ENCODE data around the gene DOK6. TPM values are rescaled to one million over a fixed set of nuclear protein-coding genes. Genes with fewer than 3 reads are reported as not detected.
"Not testable (repeated sequence)": the region's sequence is repeated elsewhere in the genome, so short reads cannot be mapped to it uniquely, and the experiment has no call there.

The DOK6 gene
- total RNA-seq, 1 experiment from 2014 or later: 0.18 TPM

DNA sequence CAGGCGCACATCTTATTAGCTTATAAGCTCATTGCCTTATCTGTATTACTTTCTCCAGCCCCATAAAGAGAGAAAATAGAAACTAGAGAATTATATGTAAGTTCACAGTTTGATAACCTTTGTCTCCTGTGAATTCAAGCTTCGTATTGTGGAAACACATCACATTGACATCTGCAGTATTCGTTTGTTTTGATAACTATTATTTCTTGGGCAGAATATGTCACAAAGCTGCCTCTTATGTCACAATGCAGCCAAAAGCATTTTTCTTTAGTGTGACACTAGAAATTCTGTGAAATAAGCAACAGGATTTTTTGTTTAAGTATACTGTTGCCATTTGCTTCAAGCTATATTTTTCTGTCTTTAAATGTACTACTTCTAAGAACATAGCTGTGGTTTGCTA, 221.5 kb downstream of the DOK6 start:
- DNase-seq (ENCODE audit: low read depth): no peak

DNA sequence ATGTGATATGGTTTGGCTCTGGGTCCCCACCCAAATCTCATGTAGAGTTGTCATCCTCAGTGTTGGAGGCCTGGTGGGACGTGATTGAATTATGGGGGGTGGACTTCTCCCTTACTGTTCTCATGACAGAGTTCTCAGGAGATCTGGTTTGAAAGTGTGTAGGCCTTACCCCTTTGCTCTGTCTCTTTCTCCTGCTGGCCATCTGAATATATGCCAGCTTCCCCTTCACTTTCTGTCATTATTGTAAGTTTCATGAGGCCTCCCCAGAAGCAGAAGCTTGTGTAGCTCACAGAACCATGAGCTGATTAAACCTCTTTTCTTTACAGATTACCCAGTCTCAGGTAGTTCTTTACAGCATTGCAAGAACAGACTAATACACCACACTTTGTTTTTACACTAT, 222.3 kb downstream of the DOK6 start:
- DNase-seq (ENCODE audit: low read depth): no peak

DNA sequence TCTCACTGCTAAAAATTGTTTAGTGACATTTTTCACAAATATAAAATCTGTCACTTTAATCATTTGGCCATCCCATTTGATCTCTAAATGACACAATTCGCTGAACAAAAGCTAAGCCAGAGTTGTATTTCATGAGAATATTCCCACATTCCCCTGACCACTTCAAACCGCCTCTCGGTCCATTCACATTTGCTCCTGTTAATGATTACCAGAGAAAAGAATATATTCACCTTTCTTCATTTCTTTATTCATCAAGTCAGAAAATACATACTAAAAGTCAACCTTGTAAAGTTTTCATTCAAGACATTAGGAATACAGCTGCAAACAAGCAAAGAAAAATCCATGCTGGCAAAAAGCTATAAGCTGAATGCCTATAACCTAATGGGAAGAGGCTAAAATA, 225.5 kb downstream of the DOK6 start:
- DNase-seq (ENCODE audit: low read depth): no peak

DNA sequence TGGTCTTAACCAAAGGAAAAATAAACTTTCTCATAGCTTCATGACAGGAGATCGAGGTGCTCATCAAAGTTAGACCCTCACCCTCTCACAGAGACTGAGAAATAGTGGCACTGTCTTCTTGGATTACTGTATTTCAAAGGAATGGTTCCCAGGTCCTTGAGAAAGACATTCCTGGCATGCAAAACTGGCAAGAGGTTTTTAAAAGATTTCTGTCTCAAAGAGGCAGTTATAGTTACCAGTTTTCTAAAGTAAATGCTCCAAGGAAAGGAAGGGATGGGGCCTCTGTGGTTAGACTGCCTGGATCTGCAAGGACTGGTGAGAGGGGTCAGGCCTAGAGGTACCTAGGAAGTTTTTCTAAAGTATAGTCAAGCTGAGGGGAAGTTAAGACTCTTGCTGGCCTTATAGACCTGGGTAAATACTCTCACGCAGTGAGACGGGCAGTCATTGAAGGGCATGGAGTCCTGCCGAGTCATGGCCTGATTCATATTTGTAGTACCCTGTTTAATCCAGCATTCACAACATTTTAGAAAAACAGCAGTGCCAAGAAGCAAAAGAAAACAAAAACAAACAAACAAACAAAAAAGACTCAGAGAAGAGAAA, 226.1 kb downstream of the DOK6 start:
- DNase-seq (ENCODE audit: low read depth): no peak

DNA sequence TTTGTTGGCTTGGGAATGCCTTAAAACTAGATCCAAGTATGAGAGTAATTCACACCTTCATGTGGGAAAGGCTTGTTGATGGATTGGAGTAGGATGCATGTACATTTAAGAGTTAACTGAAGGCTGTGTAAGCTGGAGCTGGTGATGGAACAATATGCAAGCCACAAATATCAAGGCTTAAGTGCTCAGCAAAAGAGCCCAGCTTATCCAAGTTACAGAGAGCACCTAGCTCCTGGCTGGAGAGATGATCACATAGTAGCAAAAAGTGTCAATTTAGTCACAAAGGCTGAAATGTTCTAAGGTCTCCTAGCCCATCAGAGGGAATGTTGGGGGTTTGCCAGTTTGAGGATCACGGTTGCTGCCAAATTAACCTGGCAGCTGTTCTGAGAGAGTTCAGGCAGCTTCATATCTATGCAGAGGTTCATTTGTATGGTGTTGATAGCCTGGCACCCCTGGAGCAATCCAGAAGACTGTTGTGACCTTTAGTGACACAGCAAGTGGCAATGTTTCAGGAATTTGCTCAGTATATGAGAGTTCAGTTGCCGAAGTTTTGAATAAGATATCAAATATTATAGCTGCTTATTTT, 228.2 kb downstream of the DOK6 start:
- no peak for DNase-seq (ENCODE audit: low read depth)

DNA sequence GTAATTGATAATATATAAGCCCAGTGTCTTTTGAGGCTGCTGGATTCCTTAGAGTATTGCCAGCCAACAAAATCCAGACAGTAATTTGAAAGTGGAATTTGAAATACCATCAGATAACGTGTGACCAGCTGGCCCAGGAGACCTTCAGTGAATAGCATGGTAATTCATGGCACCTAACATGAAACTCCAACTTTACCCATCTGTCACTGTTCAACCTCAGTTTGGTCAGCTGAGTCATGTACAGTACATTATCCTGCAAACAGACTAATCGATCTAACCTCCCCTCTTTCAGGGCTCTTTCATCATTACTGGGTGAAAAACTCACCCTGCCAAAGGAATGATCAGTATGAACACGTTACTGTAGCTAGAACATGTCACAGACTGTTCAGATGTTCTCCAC, 230.6 kb downstream of the DOK6 start:
- DNase-seq (ENCODE audit: low read depth): no peak

DNA sequence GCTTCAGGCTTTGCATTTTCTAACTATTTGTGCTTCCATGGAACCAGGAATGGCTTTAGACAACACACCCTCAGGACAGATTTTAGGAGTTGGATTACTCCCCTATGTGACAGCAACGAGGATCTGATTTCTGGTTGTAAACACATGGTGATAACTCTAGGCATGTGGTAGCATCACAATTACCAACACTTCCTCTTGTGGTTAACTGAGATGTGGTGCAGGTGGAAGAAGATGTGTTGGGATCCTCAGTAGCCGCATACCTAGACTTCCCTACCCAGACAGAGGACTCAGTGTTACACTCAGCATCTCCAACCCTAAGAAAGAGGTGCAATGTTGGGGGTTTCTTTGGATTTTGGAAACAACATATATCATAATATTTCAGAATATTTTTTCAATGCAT, 234.8 kb downstream of the DOK6 start:
- DNase-seq (ENCODE audit: low read depth): no peak

DNA sequence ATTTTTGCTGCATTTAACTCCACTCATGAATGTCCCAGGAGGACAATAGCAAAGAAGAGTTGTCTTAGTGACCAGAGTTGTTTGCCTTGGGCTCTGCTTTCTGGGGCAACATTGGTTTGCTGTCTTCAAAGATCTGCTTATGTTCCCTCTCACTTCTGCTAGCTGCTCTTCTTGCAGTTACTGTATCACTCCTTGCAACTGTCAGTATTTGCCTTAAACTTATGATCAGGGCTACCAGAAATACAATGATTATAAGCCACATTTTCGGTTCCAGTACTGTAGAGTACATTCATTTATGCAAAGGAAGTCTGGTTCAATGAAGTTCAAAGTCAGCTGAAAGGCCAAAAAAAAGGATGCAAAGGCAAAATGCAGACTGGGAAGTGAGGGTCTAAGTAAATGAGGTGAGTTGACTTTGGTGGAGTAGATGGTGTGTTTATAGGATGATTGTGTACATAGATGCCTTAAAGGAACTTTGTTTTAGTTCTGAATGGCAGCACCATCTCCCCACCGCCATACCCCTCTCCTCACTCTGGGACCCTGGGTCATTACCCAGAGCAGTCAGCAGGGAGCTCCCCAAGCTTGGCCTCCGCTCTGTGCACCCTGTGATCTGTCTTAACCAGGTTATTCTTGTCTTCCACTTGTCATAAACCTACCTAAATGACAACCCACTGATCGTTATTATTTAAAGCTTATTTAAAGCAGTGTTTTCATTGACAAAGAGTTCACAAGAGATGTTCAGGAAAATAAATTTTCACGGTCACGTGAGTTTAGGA, 236.0 kb downstream of the DOK6 start:
- DNase-seq (ENCODE audit: low read depth): no peak

DNA sequence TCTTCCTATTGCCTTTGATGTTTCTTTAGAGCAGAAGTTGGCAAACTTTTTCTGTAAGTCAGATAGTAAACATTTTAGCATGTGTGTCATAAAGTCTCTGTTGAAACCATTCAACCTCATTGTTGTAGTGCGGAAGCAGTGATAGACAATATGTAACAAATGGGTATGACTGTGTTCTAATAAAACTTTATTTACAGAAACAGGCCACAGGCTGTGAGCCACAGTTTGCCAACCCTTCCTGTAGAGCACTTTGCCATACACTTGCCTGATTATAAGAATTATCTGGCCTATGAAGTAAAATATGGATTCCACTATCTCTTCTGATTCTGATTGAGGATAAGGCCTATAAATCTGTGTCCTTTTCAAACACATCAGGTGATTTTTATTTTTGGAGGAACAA, 237.4 kb downstream of the DOK6 start:
- DNase-seq (ENCODE audit: low read depth): no peak

DNA sequence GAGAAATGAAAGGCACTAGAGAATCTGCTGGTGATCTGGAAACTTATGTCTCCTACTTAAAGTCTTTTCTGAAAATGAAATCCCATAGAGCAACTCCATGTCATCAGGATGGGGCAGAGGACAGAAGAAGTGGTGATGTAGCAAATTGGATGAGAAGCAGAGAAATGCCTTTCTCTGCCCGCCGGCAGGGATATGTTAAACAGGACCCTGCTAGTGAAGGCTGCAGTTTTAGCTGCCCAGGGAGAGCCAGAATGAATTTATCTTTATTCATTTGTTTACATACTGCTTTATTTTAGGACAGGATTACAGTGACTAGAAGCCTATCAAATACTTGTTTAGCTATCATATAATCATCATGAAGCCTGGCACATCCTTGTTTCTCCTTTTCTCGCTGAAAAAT, 247.0 kb downstream of the DOK6 start:
- peak; percentile 25 for DNase-seq (ENCODE audit: low read depth)

DNA sequence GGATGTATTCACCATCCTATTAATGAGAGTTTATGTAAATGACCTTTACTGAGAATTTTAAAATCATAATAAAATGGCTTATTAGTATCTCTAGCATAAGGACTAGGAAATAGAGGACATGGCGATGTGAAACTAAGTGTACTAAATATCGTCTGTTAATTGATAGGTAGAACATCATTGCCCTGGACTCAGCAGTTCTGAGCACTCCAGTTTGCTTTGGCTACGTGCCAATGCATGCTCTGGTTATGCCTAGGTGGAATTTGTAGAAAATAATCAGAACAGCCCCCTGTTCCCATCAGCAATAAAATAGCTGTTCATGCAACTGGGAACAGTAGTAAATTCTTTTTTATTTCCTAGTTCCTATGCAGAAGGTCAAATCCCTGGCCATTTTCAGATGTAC, 247.8 kb downstream of the DOK6 start:
- DNase-seq (ENCODE audit: low read depth): no peak

DNA sequence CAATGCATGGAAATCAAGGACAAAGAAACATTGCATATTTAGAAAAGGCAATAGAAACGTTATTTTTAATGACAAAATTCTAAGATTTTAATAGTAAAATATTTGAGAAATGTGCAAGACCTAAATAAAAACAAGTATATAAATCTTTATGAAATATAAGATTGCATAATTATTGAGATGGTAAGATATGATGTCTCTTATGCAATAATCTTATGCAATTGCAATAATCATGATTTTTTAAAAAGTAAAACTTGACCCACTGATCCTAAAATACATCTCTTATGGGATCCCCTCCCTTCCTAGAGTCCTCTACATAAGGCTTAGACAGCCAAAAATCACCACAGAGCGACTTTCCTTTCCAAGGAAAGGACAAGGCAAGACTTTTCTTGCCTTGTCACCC, 249.0 kb downstream of the DOK6 start:
- no peak for DNase-seq (ENCODE audit: low read depth)

DNA sequence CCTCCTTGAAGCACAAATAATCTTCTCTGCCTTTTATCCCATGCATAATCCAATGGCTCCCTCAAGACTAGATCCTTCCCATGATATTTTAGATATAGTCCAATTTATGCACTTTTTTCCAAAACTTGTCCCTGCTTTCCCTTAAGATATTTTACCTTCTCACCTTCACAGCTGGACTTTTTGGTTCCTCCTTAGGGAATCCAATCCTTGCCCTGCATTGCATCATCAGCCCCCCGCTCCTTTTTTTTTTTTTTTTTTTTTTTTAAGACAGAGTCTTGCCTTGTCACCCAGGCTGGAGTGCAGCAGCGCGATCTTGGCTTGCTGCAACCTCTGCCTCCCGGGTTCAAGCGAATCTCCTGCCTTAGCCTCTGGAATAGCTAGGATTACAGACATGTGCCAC, 250.6 kb downstream of the DOK6 start:
- no peak for DNase-seq (ENCODE audit: low read depth)

DNA sequence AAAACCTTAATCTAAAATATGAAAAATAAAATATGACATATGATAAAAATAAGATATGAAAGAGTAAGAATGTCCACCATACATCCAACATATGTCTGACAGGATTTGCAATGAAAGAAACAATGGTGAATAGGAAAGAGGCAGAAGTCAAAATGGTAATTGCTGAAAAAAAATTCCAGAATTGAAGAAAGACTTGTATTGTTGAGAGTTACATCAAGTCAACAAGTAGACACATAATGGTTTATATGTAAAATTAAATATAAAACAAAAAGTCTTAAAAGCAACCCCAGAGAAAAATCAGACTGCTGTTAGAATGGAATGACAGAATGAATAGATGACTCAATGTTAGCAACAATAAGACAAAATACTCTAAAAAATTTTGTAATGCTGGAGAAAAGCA, 255.1 kb downstream of the DOK6 start:
- DNase-seq (ENCODE audit: low read depth): no peak

DNA sequence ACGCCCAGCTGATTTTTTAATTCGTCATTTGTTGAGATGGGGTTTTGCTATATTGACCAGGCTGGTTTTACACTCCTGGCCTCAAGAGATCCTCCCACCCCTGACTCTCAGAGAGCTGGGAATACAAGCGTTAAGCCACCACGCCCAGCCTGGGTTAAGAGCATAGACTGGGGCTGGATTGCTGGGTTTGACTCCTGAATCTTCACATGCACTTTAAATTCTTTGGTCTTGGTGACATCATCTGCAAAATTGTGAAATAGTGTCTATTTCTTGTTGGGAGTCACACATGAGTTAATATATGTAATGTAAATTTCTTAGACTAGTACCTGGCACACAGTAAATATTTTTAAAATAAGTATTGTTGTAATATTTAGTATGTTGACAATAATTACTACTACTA, 257.4 kb downstream of the DOK6 start:
- no peak for DNase-seq (ENCODE audit: low read depth)

DNA sequence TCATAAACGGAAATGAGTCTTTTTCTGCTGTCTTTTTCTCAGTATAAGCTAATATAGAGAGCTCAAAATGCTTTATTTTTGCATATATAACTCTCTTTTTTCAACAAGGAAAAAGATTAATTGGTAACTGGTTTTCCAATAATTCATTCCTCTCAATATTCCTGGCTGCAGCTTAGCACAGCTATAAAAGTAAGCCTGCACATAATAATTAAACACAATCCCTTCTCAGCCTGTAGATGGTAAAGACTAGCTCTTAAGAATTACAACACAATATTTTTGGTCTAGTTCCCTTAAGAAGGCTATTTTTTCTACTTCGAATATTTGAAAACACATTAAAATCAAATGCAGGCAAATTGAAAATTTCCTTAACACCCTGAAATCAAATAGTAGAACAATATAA, 258.0 kb downstream of the DOK6 start:
- no peak for DNase-seq (ENCODE audit: low read depth)

DNA sequence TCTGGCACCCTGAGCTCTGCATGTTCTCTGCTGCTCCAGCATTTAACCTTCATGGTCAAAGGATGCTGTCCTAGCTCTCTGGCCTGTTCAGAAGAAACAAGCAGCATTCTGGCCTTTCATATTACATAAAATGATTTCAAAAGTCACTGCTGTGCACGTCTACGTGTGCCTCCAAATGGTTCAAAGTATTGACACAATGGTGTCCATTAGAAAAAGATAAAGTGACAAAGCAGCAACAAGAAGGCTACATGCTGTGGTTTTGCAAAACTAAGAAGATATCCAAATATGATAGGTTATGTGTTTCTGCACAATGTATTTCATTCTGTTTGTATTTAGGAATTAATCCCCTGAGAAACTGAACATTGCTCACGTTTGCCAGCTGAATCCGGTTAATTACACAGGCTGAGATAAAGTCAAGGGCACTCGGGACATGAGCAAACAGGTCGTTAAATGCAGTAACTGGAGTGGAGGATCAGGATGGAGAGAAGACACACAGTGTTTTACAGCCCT, 258.5 kb downstream of the DOK6 start:
- no peak for DNase-seq (ENCODE audit: low read depth)

DNA sequence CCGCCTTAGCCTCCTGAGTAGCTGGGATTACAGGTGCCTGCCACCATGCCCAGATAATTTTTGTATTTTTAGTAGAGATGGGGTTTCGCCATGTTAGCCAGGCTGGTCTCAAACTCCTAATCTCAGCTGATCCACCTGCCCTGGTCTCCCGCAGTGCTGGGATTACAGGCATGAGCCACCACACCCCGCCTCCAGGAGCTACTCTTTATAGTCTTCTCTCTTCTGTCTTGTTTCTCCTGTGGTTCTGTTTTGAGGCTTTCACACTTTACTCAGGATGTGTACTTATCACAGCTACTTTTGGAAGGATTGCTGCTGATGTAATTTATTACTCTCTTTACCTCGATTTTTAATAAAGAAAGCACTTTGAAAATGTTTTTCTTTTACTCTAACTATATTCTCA, 261.4 kb downstream of the DOK6 start:
- not testable (repeated sequence) for DNase-seq (ENCODE audit: low read depth)

DNA sequence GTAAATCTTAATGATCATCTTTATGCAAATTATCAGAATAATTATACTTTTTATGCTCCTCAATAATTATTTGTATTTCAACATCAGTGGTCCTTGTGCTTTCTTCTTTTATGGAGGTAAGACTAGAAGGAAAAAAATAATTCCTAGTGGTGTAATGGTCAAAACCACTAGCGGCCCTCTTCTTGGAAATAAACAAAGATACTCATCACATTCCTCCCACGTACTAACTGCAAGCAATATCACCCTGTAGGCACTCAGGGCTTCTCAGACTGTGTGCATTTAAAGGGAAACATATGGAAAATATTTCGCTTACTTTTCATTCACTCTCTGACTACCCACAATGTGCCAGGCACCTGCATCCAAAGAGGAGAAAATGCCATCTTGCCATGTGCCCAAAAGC, 263.7 kb downstream of the DOK6 start:
- DNase-seq (ENCODE audit: low read depth): no peak

DNA sequence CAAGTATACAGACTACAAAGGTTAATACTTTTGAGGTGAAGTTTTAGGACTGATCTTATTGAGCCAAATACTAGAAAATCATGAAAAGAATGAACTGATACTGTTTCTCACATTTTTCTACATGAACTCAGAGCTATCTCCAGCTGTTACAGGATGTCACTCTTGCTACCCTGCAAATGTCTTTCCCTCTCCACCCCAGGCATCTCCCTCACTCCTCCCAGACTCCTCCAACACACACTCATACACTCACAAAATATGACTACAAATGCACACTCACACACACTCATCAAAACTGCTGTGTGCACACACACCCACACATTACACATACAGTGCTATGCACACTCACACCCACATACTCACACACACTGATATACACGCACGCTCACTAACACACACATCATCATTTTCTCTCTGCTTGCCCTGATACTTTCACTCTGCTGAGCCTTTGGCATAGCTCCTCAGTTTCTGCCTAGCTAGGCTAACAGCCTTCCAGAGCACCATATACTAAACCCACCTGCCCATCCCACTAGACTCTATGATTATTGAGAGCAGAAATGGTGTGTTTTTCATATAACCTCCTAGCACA, 273.7 kb downstream of the DOK6 start:
- no peak for DNase-seq (ENCODE audit: low read depth)

DNA sequence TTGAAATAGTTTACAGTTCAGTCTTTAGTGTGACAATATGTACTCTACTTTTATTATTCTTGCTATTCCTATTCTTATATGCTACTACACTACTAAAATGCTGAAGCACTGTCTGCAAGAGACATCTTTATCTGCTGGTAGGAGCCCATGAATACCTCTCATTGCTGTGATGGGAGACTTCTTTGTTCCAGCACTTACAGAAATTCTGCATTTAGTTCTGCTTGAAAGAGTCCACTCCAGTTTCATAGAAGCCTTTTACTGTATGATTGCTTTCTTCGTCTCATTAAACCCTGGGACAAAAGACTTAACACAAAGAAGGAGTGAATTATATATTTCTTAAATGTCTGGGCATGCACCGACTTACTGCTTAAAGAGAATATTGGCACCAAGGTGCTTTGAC, 274.3 kb downstream of the DOK6 start:
- DNase-seq (ENCODE audit: low read depth): no peak

DNA sequence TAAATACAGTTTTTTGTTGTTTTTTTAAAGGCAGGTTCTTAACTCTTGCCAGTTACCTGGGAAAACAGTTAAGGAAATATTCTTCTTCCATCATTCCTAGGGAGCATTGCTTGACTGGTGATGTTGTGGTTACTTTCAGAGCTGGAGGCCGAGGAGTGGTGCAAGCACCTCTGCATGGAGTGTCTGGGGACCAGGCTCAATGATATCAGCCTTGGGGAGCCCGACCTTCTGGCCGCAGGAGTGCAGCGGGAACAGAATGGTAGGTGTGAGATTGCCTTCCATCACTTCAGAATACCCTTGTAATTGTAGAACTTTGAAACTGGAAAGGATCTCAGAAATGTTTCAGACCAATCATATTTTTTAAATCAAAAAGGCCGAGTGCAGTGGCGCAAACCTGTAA, 276.9 kb downstream of the DOK6 start:
- no peak for DNase-seq (ENCODE audit: low read depth)

DNA sequence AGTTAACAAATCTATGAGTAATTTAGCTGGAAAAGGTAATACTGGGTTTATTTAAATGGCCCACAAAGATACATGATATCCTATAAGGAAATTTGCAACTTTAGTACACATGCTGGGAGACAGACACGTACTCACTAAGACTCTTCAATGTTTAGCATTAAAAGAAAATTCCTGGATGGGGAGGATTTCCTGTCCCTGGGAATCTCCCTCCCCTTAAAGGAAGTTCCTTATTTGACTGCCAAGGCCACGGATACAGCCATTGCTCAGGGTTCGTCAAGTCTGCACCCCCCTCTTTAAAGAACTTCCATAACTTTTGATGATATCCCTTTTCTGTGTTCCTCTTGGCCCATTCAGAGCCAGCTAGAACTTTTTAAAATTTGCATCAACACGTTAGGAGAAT, 279.4 kb downstream of the DOK6 start:
- no peak for DNase-seq (ENCODE audit: low read depth)
